Activated CD8-positive, alpha-beta T cell treated with anti-CD3 and anti-CD28 coated beads, Interleukin-2, amount 10 ng/mL, durations not matched to agents 7 days and 5 days (primary cell): ENCODE measurements around the gene MAPK14. TPM values are rescaled to one million over a fixed set of nuclear protein-coding genes. Genes with fewer than 3 reads are reported as not detected.

Experiments used
- ATAC-seq: fragments of 150-1000 bp; cut with Tn5 transposase; one replicate; pipeline ENCODE4 v1.10.0; 2021; ENCODE audit warnings: moderate library complexity
- CTCF ChIA-PET: fragments of 350-600 bp; sonication (Branson Sonifier 250); formaldehyde crosslinking; loops from one replicate; lab custom pipeline; 2021; ENCODE audit warnings: antibody characterized with exemption; lab: Charles Lee
- POLR2A ChIA-PET: fragments of 350-600 bp; sonication (Branson Sonifier 250); formaldehyde crosslinking; loops from one replicate; lab custom pipeline; 2021; ENCODE audit warnings: antibody characterized with exemption; lab: Charles Lee
- DNase-seq: peaks from one replicate; pipeline ENCODE4 v3.0.0-alpha.2; 2020
- H3K27ac Mint-ChIP-seq: one replicate; pipeline ENCODE4 v1.8.0; 2021; ENCODE audit warnings: mild to moderate bottlenecking, mixed read lengths
- H3K27me3 Mint-ChIP-seq: one replicate; pipeline ENCODE4 v1.8.0; 2021; ENCODE audit warnings: low read depth, mixed read lengths
- H3K36me3 Mint-ChIP-seq: one replicate; pipeline ENCODE4 v1.8.0; 2021; ENCODE audit warnings: low read depth, mixed read lengths
- H3K4me1 Mint-ChIP-seq: one replicate; pipeline ENCODE4 v1.8.0; 2021; ENCODE audit warnings: low read depth, mixed read lengths
- H3K4me3 Mint-ChIP-seq: one replicate; pipeline ENCODE4 v1.8.0; 2021; ENCODE audit warnings: mild to moderate bottlenecking, mixed read lengths
- H3K9me3 Mint-ChIP-seq: one replicate; pipeline ENCODE4 v1.8.0; 2022; ENCODE audit warnings: mixed read lengths; ENCODE audit not compliant: insufficient read depth
- total RNA-seq, 2 experiments: library from RNA; stranded (reverse); gene quantifications; one replicate each; pipeline ENCODE4 v1.2.3, GENCODE V29; 2021

MAPK14 gene
- total RNA-seq, 2 experiments from 2014 or later: 59.3 to 59.5 TPM

GRCh38 chr6:36155662-36156061, 128.1 kb downstream of the MAPK14 start:
- DNase-seq: no peak
- CTCF ChIA-PET: interaction anchor here (1.0 to 1.1 kb wide), 2 partner anchors 29 to 147 kb away, joined by 3 read pairs; no protein-coding TSS in a partner anchor
- Mint-ChIP-seq H3K4me1 (peaks cover under 1% of the 10 kb centered on the region), H3K36me3 (peaks cover 10% of the 10 kb centered on the region), H3K27me3 (no peaks in the 10 kb centered on the region), H3K4me3 (no peak overlapping the region), H3K27ac (no peak overlapping the region), H3K9me3 (peaks cover 10% of the 10 kb centered on the region)
- ATAC-seq: no peak
- POLR2A ChIA-PET: no interaction called here

DNA sequence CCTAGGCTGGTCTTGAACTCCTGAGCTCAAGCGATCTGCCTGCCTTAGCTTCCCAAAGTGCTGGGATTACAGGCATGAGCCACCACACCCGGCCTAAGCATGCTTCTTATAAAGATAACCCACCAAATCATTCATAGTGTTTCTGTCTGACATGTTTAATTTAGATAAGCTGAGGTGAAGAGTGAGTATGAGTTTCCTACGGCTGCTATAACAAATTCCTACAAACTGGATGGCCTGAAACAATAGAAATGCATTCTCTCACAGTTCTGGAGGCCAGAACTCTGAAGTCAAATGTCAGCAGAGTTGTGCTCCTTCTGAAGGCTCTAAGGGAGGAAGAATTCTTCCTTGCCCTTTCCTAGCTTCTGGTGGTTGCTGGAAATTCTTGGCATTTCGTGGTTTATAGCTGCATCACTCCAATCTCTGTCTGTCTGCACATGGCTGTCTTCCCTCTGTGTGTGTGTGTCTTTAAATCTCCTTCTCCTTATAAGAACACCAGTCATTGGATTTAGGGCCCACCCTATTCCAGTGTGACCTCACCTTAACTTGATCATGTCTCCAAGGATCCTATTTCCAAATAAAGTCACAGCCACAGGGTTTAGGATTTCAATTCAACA, 132.6 kb downstream of the MAPK14 start:
- Mint-ChIP-seq H3K9me3 (peaks cover 10% of the 10 kb centered on the region), H3K27ac (no peak overlapping the region), H3K4me3 (no peak overlapping the region), H3K27me3 (no peaks in the 10 kb centered on the region), H3K4me1 (no peaks in the 10 kb centered on the region), H3K36me3 (peaks cover 10% of the 10 kb centered on the region)
- CTCF ChIA-PET: no interaction called here
- no peak for ATAC-seq
- DNase-seq: peak; percentile 9
- POLR2A ChIA-PET: no interaction called here

Other genes starting within 250 kb of the MAPK14 start
- gene CLPSL1, start 246.8 kb upstream of the MAPK14 start, total RNA-seq: not detected
- not detected for gene CLPS, start 230.5 kb upstream of the MAPK14 start, total RNA-seq
- not detected for gene LHFPL5, start 222.5 kb upstream of the MAPK14 start, total RNA-seq
- gene SRPK1, start 106.7 kb upstream of the MAPK14 start, total RNA-seq: 10 to 100 TPM; 81.2 to 86.3 TPM
- not detected for gene SLC26A8, start 3.2 kb upstream of the MAPK14 start, total RNA-seq
- 10 to 100 TPM; 42.6 to 43.5 TPM for gene MAPK13, start 102.7 kb downstream of the MAPK14 start, total RNA-seq
- 10 to 100 TPM; 17.5 to 19.4 TPM for gene BRPF3, start 168.9 kb downstream of the MAPK14 start, total RNA-seq
- gene PNPLA1, start 242.3 kb downstream of the MAPK14 start, total RNA-seq: not detected